Ascending aorta (tissue), 2 donors: ENCODE results near the gene CRELD1. TPM values are rescaled to one million over a fixed set of nuclear protein-coding genes. Genes with fewer than 3 reads are reported as not detected.
A peak's percentile ranks its signal among the peaks of the same experiment; 100 is the strongest.

Experiments used
- DNase-seq, 2 donors: peaks; one replicate each; pipeline ENCODE4 v3.0.0-alpha.2; 2019; ENCODE audit warnings: low spot score in 2 of 2
- H3K27ac ChIP-seq, 2 donors: fragments of 200-600 bp; sonication (generic); one replicate each; pipeline ENCODE4 v1.5.1; 2016 to 2017; ENCODE audit warnings: mild to moderate bottlenecking in 1 of 2
- H3K27me3 ChIP-seq: fragments of 200-600 bp; sonication (generic); one replicate; pipeline ENCODE4 v1.5.1; 2017
- H3K36me3 ChIP-seq, 2 donors: fragments of 200-600 bp; sonication (generic); one replicate each; pipeline ENCODE4 v1.5.1; 2016
- H3K4me1 ChIP-seq, 2 donors: fragments of 200-600 bp; sonication (generic); one replicate each; pipeline ENCODE4 v1.5.1; 2016 to 2017; ENCODE audit warnings: mild to moderate bottlenecking in 1 of 2
- H3K4me3 ChIP-seq, 2 donors: fragments of 200-600 bp; sonication (generic); one replicate each; pipeline ENCODE4 v1.5.1; 2016 to 2017; ENCODE audit warnings: mild to moderate bottlenecking in 1 of 2
- H3K9me3 ChIP-seq, 2 donors: fragments of 200-600 bp; sonication (generic); one replicate each; pipeline ENCODE4 v1.5.1; 2016
- intact Hi-C: fragments of 100-400 bp; cut with DNase I; formaldehyde crosslinking; loops from one replicate; pipeline ENCODE4 v1.15.1; 2023
- total RNA-seq: library from RNA; depleted of rRNA; stranded (reverse); fragments of >200 nt; gene quantifications from one replicate; pipeline ENCODE4 v1.1.0, GENCODE V29; 2016
- TF ChIP-seq, protein P1 (sequence below), 3 experiments: fragments of 200-600 bp in 2 of 3; fragments of 450-650 bp in 1 of 3; sonication (generic) in 2 of 3; IDR thresholded peaks; one replicate each; pipeline ENCODE4 v1.5.1; 2016 to 2019; ENCODE audit warnings: antibody characterized with exemption in 3 of 3, mild to moderate bottlenecking in 1 of 3, moderate library complexity in 1 of 3

The CRELD1 gene
- total RNA-seq, 1 donor from 2014 or later = 35.8 TPM

DNA sequence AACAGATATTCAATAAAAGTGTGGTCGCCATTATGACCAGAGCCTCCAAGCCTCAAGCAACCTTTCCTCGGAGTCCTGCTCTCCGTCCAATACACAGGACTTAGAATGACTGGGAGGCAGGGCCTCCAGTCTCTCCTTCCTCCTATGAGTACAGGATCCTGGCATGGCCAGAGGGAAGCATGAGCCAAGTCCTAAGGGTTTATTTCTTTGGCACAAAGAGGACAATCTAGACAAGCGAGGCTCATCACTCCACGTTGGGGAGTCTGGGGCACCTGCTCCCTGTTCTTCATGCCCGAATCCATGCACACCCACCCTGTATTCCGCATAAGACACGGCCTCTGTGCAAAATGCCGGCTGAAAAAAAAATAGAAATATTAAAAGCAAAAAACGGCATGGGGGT, 11.7 kb downstream of the CRELD1 start:
- Histone ChIP-seq H3K36me3 (peaks cover 14 to 15% of the 10 kb centered on the region in 2 donors), H3K9me3 (no peaks in the 10 kb centered on the region)

DNA sequence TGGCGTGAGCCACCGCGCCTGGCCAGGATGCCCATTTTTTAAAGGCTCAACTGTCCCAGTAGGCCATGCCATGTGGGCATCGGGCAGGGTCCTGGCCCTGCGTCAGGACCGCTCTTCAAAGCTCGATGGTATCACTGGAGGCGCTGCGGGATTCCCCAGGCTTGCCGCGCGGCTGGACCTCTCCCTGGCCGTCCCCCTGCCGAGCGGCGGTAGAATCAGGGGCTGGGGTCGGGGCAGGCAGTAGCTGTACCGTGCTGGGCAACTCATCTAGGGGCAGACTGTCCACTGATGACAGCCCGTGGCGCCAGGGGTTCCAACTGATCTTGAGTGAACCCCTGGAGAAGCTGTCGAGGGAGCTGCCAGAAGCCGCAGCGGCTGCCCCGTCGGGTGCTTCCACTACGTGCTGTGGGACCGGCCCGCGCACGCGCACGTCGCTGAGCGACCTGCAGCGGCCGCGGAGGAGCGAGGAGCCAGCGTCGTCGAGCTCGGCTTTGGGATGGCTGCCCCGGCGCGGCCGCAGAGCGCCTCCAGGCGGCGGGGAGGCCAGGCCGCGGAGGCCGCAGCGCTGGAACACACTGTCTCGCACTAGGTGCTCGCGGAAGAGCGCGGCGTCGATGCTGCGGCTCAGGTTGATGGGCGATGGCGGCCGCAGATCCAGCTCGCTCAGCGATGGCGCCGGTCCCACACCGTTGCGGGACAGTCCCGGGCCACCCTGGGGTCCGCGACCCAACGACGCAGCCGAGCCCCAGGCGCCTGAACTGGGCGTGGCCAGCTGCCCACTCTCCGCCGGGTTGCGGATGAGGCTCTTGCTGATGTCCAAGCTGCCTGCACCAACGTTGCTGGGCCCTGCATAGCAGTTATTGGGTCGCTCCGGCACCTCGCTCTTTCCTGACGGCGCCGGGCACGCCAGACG, 12.7 kb downstream of the CRELD1 start:
- Histone ChIP-seq H3K36me3 (peaks cover 6 to 9% of the 10 kb centered on the region in 2 donors), H3K27ac (peak overlapping the region; percentile 71 to 81), H3K9me3 (no peaks in the 10 kb centered on the region), H3K27me3 (no peaks in the 10 kb centered on the region), H3K4me3 (peak overlapping the region; percentile 76 to 80), H3K4me1 (peaks cover 5 to 7% of the 10 kb centered on the region in 2 donors)
- TF ChIP-seq, protein P1, sequence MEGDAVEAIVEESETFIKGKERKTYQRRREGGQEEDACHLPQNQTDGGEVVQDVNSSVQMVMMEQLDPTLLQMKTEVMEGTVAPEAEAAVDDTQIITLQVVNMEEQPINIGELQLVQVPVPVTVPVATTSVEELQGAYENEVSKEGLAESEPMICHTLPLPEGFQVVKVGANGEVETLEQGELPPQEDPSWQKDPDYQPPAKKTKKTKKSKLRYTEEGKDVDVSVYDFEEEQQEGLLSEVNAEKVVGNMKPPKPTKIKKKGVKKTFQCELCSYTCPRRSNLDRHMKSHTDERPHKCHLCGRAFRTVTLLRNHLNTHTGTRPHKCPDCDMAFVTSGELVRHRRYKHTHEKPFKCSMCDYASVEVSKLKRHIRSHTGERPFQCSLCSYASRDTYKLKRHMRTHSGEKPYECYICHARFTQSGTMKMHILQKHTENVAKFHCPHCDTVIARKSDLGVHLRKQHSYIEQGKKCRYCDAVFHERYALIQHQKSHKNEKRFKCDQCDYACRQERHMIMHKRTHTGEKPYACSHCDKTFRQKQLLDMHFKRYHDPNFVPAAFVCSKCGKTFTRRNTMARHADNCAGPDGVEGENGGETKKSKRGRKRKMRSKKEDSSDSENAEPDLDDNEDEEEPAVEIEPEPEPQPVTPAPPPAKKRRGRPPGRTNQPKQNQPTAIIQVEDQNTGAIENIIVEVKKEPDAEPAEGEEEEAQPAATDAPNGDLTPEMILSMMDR (IDR thresholded peaks at IDR 0.05) = peak; percentile 63 to 88 (median 76)
- peak; percentile 65 to 93 for DNase-seq
- intact Hi-C loops = loop anchor here (1.0 to 2.0 kb wide), 6 partner anchors 13 to 168 kb away; partner anchors contain the start of genes ARPC4, BRK1, CRELD1 and JAGN1

More for the DNA sequence above, 11.7 kb downstream of the CRELD1 start:
- Histone ChIP-seq H3K27me3 (no peaks in the 10 kb centered on the region), H3K27ac (peak overlapping the region in 1 of 2 donors; percentile 81), H3K4me1 (peaks cover 5 to 7% of the 10 kb centered on the region in 2 donors), H3K4me3 (peak overlapping the region in 1 of 2 donors; percentile 80)
- intact Hi-C loops = no loop called here
- TF ChIP-seq, protein P1 (IDR thresholded peaks at IDR 0.05) = no peak
- no peak for DNase-seq

DNA sequence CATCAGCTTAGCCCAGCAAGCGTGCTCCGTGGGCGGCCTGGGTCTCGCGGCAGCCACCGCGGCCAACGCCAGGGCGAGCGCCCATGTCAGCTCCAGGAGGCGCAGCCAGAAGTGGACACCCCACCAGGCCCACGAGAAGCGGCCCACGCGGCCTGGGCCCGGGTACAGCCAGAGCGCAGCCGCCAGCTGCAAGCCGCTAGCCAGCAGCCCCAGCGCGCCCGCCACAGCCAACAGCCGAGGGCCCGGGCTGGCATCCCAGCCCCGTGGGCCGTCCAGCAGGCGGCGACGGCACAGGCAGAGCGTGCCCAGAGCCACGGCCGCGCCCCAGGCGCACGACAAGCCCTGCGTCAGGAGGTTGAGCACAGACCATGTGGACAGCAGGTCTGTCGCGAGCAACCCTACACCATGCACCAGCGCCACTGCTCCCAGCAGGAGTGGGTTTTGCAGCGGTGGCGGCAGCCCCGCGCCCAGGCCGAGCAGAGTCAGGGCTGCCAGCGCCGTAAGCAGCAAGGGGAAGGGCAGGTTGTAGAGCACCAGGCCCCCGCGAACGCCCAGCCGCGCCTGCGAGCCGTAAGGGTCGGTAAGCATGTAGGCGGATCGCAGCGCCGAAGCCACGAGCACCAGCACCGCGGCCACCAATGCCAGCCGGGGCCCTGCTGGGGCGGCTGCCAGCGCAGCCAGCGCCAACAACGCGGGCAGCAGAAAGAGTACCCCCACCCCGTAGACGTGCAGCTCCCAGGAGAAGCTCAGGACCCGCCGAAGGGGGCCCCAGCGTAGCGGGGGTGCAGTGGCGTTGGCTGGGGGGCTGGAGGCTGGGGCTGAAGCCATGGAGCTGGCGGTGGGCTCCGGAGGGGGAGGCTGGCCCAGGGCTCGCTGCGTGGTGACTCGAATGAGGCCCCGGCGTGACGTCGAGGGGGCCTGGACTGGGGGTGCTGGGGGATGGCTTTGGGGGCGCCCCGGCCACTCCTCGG, 13.7 kb downstream of the CRELD1 start:
- intact Hi-C loops = loop anchor here (1.0 to 2.0 kb wide), 4 partner anchors 29 to 167 kb away; partner anchors contain the start of genes ARPC4, BRK1 and TADA3
- peaks cover 5 to 15% of the 10 kb centered on the region in 2 donors for H3K4me1 ChIP-seq
- TF ChIP-seq, protein P1 (IDR thresholded peaks at IDR 0.05) = peak; percentile 56 to 74 (median 61)
- no peaks in the 10 kb centered on the region for H3K9me3 ChIP-seq
- peak overlapping the region; percentile 76 to 80 for H3K4me3 ChIP-seq
- H3K27ac ChIP-seq = peak overlapping the region; percentile 71 to 81
- peaks cover 6 to 9% of the 10 kb centered on the region in 2 donors for H3K36me3 ChIP-seq
- H3K27me3 ChIP-seq = no peaks in the 10 kb centered on the region
- peak in 1 of 2 donors; percentile 88 for DNase-seq

DNA sequence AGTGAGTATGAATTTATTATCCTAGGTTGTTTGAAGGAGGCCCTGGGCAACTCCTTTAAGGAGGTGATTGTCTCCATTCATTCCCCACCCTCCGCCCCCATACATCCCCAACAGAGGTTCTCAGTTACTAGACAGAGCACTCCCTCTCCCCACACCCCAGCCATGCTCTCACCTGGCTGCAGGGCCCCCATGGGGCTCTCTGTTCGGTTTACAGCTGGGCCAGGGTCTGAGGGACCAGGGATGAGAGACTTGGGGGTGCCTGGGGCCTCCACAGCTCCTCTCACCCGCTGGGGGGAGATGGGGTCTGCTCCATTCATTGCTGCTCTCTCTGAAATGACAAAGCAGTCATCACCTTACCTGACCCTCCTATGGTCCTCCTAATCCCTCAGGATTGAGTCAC, 15.0 kb downstream of the CRELD1 start:
- no peaks in the 10 kb centered on the region for H3K27me3 ChIP-seq
- H3K36me3 ChIP-seq = peaks cover 0 to 3% of the 10 kb centered on the region in 2 donors
- no peak overlapping the region for H3K4me3 ChIP-seq
- intact Hi-C loops = no loop called here
- TF ChIP-seq, protein P1 (IDR thresholded peaks at IDR 0.05) = no peak
- DNase-seq = no peak
- H3K4me1 ChIP-seq = peaks cover 5 to 16% of the 10 kb centered on the region in 2 donors
- no peaks in the 10 kb centered on the region for H3K9me3 ChIP-seq
- H3K27ac ChIP-seq = no peak overlapping the region

DNA sequence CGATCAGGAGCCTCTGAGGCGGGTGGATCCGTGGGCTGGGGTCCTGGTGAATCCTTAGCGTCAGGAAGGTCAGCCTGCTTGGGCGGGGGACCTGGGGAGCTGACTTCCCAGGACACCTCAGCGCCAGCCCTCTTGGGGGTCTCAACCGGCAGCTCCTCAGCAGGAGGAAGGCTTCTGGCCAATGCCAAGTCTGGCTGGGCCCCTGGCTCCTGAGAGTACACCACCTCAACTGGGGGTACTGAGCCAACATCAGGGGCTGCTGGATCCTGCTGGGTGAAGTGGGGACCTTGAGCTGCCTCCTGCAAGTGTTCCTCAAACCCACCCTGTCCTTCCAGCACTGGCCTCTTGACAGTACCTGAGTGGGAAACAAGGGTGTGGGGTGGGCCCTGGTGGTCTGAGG, 15.5 kb downstream of the CRELD1 start:
- no peak for DNase-seq
- peaks cover 5 to 16% of the 10 kb centered on the region in 2 donors for H3K4me1 ChIP-seq
- no peak overlapping the region for H3K4me3 ChIP-seq
- intact Hi-C loops = no loop called here
- no peak overlapping the region for H3K27ac ChIP-seq
- TF ChIP-seq, protein P1 (IDR thresholded peaks at IDR 0.05) = no peak
- no peaks in the 10 kb centered on the region for H3K9me3 ChIP-seq
- H3K27me3 ChIP-seq = no peaks in the 10 kb centered on the region
- H3K36me3 ChIP-seq = peaks cover 0 to under 1% of the 10 kb centered on the region in 2 donors
